HEK293 (cell line): Measurements from ENCODE around the gene CXorf66.

Experiments
- CTCF ChIP-seq: fragments of 450-650 bp; formaldehyde crosslinking; IDR thresholded peaks from 2 replicates; pipeline ENCODE4 v1.5.1; 2016; ENCODE audit warnings: missing biosample characterization, missing genetic modification characterization
- GLIS1 ChIP-seq: fragments of 450-650 bp; formaldehyde crosslinking; IDR thresholded peaks from 2 replicates; pipeline ENCODE4 v1.5.1; 2016; ENCODE audit warnings: missing biosample characterization, missing genetic modification characterization
- HOXA7 ChIP-seq: sonication (generic); formaldehyde crosslinking; IDR thresholded peaks from 2 replicates; pipeline ENCODE4 v1.8.1; 2022; ENCODE audit warnings: missing genetic modification reagents, borderline replicate concordance
- REPIN1 ChIP-seq: fragments of 450-650 bp; formaldehyde crosslinking; IDR thresholded peaks from 2 replicates; pipeline ENCODE4 v1.5.1; 2017; ENCODE audit warnings: missing biosample characterization, missing genetic modification characterization, low read depth
- ZNF302 ChIP-seq: fragments of 450-650 bp; formaldehyde crosslinking; IDR thresholded peaks from 2 replicates; pipeline ENCODE4 v1.5.1; 2016; ENCODE audit warnings: missing biosample characterization, missing genetic modification characterization, low read depth
- ZNF670 ChIP-seq: fragments of 450-650 bp; formaldehyde crosslinking; IDR thresholded peaks from 2 replicates; pipeline ENCODE4 v1.5.1; 2016; ENCODE audit warnings: missing biosample characterization, missing genetic modification characterization, low read depth

GRCh38 chrX:139931646-139932072 lies 33.7 kb downstream of the CXorf66 start:
- TF ChIP-seq CTCF (no peak), ZNF302 (tag by site-specific recombination) (no peak), REPIN1 (tag by site-specific recombination) (no peak), ZNF670 (tag by site-specific recombination) (no peak), GLIS1 (tag by site-specific recombination) (no peak), HOXA7 (CRISPR knock-in tag) (no peak)
